Rectal smooth muscle tissue (tissue), 1 donor: Measurements from ENCODE around the gene HLA-DQA1.
"Not testable (repeated sequence)": the region's sequence is repeated elsewhere in the genome, so short reads cannot be mapped to it uniquely, and the experiment has no call there.

Source experiments
- H3K27ac ChIP-seq: one replicate; pipeline ENCODE4 v1.7.0; 2013; ENCODE audit warnings: low read depth, low read length, inconsistent platforms
- H3K27me3 ChIP-seq: one replicate; pipeline ENCODE4 v1.7.0; 2013; ENCODE audit warnings: low read length; ENCODE audit not compliant: control insufficient read depth, insufficient read depth
- H3K36me3 ChIP-seq: one replicate; pipeline ENCODE4 v1.7.0; 2013; ENCODE audit warnings: low read length; ENCODE audit not compliant: control insufficient read depth, insufficient read depth
- H3K4me1 ChIP-seq: one replicate; pipeline ENCODE4 v1.7.0; 2013; ENCODE audit warnings: low read length; ENCODE audit not compliant: control insufficient read depth, insufficient read depth
- H3K4me3 ChIP-seq: one replicate; pipeline ENCODE4 v1.7.0; 2013; ENCODE audit warnings: low read length
- H3K9ac ChIP-seq: one replicate; pipeline ENCODE4 v1.7.0; 2013; ENCODE audit warnings: low read length

The HLA-DQA1 gene

GRCh38 chr6:32637219-32637880 lies at the start of gene HLA-DQA1:
Gene HLA-DQA1 (plus strand): TSS chr6:32637406. CDS start chr6:32637459, 53 bp downstream.
- Histone ChIP-seq H3K4me1 (no peaks in the 10 kb centered on the region), H3K27me3 (no peaks in the 10 kb centered on the region), H3K27ac (no peak within 1 kb of the TSS), H3K36me3 (no peaks in the 10 kb centered on the region), H3K9ac (no peak within 1 kb of the TSS), H3K4me3 (no peak within 1 kb of the TSS)

GRCh38 chr6:32588156-32588555 lies 49.0 kb upstream of the HLA-DQA1 start:
- peak overlapping the region; percentile 46 for H3K4me3 ChIP-seq
- H3K4me1 ChIP-seq = no peaks in the 10 kb centered on the region
- no peak overlapping the region for H3K9ac ChIP-seq

GRCh38 chr6:32589596-32590449 lies 47.4 kb upstream of the HLA-DQA1 start, which contains the start of gene HLA-DRB1:
Gene HLA-DRB1 (minus strand): TSS chr6:32589848. CDS start chr6:32589742, 106 bp downstream.
- Histone ChIP-seq H3K4me3 (peak within 1 kb of the TSS; percentile 44), H3K4me1 (no peaks in the 10 kb centered on the region), H3K27ac (no peak within 1 kb of the TSS), H3K27me3 (no peaks in the 10 kb centered on the region), H3K36me3 (no peaks in the 10 kb centered on the region), H3K9ac (no peak within 1 kb of the TSS)

More at GRCh38 chr6:32588156-32588555, 49.0 kb upstream of the HLA-DQA1 start:
- Histone ChIP-seq H3K27me3 (no peaks in the 10 kb centered on the region), H3K27ac (no peak overlapping the region), H3K36me3 (no peaks in the 10 kb centered on the region)

- H3K4me3 ChIP-seq, H3K36me3 ChIP-seq, H3K27me3 ChIP-seq, H3K9ac ChIP-seq, H3K27ac ChIP-seq, H3K4me1 ChIP-seq: not testable (repeated sequence)
Observed at GRCh38 chr6:32590713-32591112, 46.5 kb upstream of the HLA-DQA1 start.

- no peaks in the 10 kb centered on the region for H3K27me3 ChIP-seq
- H3K4me1 ChIP-seq = no peaks in the 10 kb centered on the region
- H3K27ac ChIP-seq = no peak overlapping the region
- H3K36me3 ChIP-seq = no peaks in the 10 kb centered on the region
- no peak overlapping the region for H3K4me3 ChIP-seq
- no peak overlapping the region for H3K9ac ChIP-seq
Observed at GRCh38 chr6:32597024-32597423, 40.2 kb upstream of the HLA-DQA1 start.

- Histone ChIP-seq H3K36me3 (no peaks in the 10 kb centered on the region), H3K4me1 (no peaks in the 10 kb centered on the region), H3K27me3 (no peaks in the 10 kb centered on the region), H3K9ac (no peak overlapping the region), H3K27ac (no peak overlapping the region), H3K4me3 (no peak overlapping the region)
Observed at GRCh38 chr6:32602383-32602782, 34.8 kb upstream of the HLA-DQA1 start.

GRCh38 chr6:32603222-32603621 lies 34.0 kb upstream of the HLA-DQA1 start:
- no peaks in the 10 kb centered on the region for H3K36me3 ChIP-seq

GRCh38 chr6:32603888-32604287 lies 33.3 kb upstream of the HLA-DQA1 start:
- H3K27ac ChIP-seq = peak overlapping the region; percentile 52
- no peak overlapping the region for H3K9ac ChIP-seq
- H3K36me3 ChIP-seq = no peaks in the 10 kb centered on the region
- H3K4me3 ChIP-seq = no peak overlapping the region
- no peaks in the 10 kb centered on the region for H3K27me3 ChIP-seq
- H3K4me1 ChIP-seq = no peaks in the 10 kb centered on the region

More at GRCh38 chr6:32603222-32603621, 34.0 kb upstream of the HLA-DQA1 start:
- Histone ChIP-seq H3K9ac (no peak overlapping the region), H3K27ac (no peak overlapping the region), H3K4me1 (no peaks in the 10 kb centered on the region), H3K27me3 (no peaks in the 10 kb centered on the region), H3K4me3 (no peak overlapping the region)

- Histone ChIP-seq H3K27ac (peak overlapping the region; percentile 52), H3K27me3 (no peaks in the 10 kb centered on the region), H3K4me1 (no peaks in the 10 kb centered on the region), H3K36me3 (no peaks in the 10 kb centered on the region), H3K4me3 (no peak overlapping the region), H3K9ac (no peak overlapping the region)
Observed at GRCh38 chr6:32604434-32604877, 32.8 kb upstream of the HLA-DQA1 start.

GRCh38 chr6:32607263-32607987 lies 29.8 kb upstream of the HLA-DQA1 start:
- Histone ChIP-seq H3K9ac (no peak overlapping the region), H3K36me3 (no peaks in the 10 kb centered on the region), H3K27me3 (no peaks in the 10 kb centered on the region), H3K4me3 (no peak overlapping the region), H3K27ac (no peak overlapping the region), H3K4me1 (no peaks in the 10 kb centered on the region)

- Histone ChIP-seq H3K36me3 (no peaks in the 10 kb centered on the region), H3K27me3 (no peaks in the 10 kb centered on the region), H3K9ac (no peak overlapping the region), H3K27ac (no peak overlapping the region), H3K4me3 (no peak overlapping the region), H3K4me1 (no peaks in the 10 kb centered on the region)
Observed at GRCh38 chr6:32607988-32608298, 29.3 kb upstream of the HLA-DQA1 start.

GRCh38 chr6:32608362-32608761 lies 28.8 kb upstream of the HLA-DQA1 start:
- H3K4me3 ChIP-seq = no peak overlapping the region
- H3K4me1 ChIP-seq = no peaks in the 10 kb centered on the region
- no peaks in the 10 kb centered on the region for H3K36me3 ChIP-seq
- H3K27ac ChIP-seq = no peak overlapping the region
- no peak overlapping the region for H3K9ac ChIP-seq
- no peaks in the 10 kb centered on the region for H3K27me3 ChIP-seq
